Stimulated activated naive CD4-positive, alpha-beta T cell treated with Interleukin-2 at 50 U/mL for 16 hours (primary cell): ENCODE measurements around the gene DBP.
"Not testable (repeated sequence)": the region's sequence is repeated elsewhere in the genome, so short reads cannot be mapped to it uniquely, and the experiment has no call there.

Source experiments
- DNase-seq: peaks from one replicate; lab custom pipeline; 2025; lab: John Stamatoyannopoulos, UW

Gene DBP

DNA sequence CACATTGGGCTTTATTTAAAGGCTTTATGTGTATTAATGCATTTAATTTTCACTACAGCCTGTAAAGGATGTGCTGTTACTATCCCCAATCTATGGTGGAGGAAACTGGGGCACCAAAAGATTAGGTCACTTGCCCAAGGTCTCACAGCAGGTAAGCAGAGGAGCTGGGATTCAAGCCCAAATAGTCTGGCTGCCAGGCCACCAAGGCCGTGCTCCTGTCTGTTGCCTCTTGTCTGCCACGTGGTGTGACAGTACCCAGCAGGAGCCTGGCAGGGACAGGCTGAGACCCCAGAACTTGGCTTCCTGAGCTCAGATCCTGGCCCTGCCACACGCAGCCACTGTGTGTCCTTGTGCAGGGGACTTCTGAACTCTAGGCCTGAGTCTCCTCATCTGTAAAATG, 31.2 kb upstream of the DBP start:
- no peak for DNase-seq

GRCh38 chr19:48665786-48666185, 28.6 kb upstream of the DBP start:
- no peak for DNase-seq

GRCh38 chr19:48664476-48664875, 27.3 kb upstream of the DBP start:
- DNase-seq = no peak

- no peak for DNase-seq
Observed at GRCh38 chr19:48663667-48664066, 26.5 kb upstream of the DBP start.

DNA sequence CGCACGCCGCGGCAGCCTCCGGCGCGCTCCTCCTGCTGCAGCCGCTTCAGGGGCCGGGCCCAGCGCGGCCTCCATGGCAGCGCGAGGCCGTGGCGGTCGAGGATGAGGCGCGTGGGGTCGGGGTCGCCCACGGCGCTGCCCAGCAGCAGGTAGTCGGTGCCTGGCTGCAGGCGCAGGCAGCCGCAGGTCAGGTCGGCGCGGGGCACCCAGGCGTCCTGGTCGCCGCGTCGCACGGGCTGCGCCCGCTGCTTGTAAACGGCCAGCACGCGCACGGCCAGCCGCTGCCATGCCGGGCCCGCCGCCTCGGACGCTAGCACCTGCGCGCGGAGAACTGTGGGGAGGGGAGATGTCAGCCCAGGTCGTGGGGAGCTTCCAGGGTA, 24.5 kb upstream of the DBP start:
- no peak for DNase-seq

GRCh38 chr19:48660852-48661710, 23.9 kb upstream of the DBP start:
- peak; percentile 72 for DNase-seq

DNA sequence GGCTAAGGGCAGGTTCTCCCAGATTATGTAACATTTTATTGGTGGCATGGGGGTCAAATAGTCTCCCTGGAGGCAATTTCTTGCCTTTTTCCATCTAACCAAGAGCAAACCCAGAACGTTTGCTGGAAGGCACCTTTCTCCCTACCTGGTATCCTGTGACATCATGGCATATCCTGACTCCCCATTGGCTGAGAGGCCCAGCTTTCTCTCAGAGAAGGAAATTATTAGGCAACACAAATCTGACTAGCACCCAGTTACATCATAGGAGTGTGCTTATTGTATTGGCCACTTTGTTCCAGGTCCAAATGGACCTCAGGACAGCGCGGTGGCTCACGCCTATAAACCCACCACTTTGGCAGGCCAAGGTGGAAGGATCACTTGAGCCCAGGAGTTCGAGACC, 22.6 kb upstream of the DBP start:
- DNase-seq = no peak

DNA sequence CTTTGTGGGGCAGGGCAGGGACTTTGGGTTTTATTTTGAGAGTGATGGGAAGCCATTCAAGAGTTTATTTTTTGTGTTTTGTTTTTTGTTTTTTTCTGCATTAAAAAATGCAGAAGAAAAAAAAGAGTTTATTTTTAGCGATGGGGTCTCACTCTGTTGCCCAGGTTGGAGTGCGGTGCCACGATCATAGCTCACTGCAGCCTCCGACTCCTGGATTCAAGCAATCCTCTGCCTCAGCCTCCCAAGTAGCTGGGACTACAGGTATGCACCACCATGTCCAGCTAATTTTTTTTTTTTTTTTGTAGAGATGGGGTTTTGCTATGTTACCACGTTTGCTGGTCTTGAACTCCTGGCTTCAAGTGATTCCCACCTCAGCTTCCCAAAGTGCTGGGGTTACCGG, 21.3 kb upstream of the DBP start:
- no peak for DNase-seq

DNA sequence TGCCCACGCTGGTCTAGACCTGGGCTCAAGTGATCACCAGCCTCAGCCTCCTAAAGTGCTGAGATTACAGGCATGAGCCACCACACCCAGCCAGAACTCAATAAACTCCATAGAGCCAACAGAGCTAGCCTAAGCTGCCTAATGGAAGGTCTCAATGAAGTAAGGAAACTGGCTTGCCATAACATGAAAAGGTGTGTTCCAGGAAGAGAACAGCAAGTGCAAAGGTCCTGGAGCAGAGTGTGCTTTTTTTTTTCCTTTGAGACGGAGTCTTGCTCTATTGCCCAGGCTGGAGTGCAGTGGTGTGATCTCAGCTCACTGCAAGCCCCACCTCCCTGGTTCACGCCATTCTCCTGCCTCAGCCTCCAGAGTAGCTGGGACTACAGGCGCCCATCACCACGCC, 20.6 kb upstream of the DBP start:
- DNase-seq = not testable (repeated sequence)

DNA sequence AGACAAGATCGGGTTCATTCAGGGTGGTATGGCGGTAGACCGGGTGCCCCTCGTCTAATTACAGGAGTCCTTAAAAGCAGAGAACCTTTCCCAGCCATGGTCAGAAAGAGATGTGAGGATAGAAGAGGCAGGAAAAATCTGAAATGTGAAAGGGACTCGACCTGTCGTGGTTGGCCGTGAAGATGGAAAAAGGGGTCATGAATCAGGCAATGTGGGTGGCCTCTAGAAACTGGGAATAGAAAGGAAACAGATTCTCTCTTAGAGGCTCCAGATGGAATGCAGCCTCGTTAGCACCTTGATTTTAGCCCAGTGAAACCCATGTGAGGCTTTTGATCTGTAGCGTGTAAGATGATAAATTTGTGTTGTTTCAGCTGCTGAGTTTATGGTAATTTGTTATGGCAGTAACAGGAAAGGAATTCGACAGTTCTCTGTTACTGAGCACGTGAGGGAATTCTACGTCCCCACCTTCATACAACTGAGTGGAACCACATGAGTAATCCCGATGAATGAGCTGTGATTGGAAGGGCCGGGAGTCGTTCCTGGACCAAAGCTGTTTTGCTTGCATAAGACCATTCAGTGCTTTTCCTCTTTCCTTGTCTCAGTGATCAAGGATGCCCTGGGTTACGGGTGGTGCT, 19.8 kb upstream of the DBP start:
- no peak for DNase-seq

- no peak for DNase-seq
Observed at GRCh38 chr19:48654299-48655059, 17.3 kb upstream of the DBP start.

- no peak for DNase-seq
Observed at GRCh38 chr19:48651683-48652048, 14.5 kb upstream of the DBP start.

GRCh38 chr19:48650974-48651682, 13.9 kb upstream of the DBP start:
- DNase-seq = no peak

GRCh38 chr19:48648134-48648533, 11.0 kb upstream of the DBP start:
- no peak for DNase-seq

GRCh38 chr19:48646722-48647216, 9.6 kb upstream of the DBP start:
- no peak for DNase-seq

- DNase-seq = peak; percentile 89
Observed at GRCh38 chr19:48646001-48646721, 9.0 kb upstream of the DBP start, which contains the start of gene CA11. CA11 (minus strand) TSS chr19:48646187; CDS start chr19:48645632, 555 bp downstream.

DNA sequence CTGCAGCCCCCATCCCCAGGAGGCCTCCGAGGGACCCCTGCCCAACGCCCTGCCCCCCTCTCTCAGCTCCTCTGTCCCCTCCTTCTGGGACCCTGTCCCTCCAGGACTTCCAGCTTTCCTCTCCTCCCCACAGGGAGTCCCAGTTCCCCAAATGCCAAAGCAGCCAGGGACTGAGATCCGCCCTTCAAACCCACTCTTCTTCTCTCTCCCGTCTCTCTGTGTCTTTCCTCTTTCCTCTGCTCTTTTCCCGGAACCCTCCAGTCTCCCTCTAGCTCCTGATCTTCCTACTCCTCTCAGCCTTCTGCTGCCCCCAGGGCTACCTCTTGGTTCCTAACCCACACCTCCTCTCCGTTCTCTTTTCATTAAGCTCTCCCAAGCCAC, 8.4 kb upstream of the DBP start:
- DNase-seq = no peak

DNA sequence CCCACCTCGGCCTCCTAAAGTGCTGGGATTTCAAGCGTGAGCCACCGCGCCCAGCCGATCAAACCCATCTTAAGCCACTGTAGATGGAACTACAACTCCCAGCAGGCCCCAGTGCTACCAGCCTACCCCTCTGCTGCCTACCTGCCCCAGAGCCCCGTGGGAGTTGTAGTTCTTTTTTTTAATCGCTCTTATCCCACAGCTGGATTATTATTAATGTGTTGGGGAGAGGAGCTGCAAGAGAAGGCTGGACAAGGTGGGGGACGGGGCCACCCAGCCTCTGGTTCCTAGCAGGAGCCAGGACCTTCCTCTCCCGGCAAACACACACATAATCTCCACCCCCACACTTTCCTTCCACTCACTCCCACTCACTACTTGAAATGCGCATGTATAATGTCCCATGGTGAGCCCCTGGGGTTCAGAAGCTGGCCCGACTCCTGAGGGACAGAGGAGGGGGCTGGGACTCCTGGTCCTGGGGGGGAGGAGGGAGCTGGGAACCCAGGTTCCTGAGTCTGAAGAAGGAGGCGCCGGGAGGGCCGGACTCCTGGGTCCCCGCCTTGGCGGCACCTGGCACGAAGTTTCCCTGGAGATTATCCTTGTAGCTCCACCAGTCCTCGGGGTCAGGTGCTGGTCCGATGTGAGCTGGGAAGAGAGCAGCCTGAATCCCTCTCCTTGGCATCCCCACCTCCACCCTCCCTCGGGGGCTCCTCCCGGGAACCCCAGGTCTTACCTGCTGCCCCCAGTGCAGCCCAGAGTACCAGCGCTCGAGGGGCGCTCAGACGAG, 7.8 kb upstream of the DBP start:
- peak; percentile 65 for DNase-seq

GRCh38 chr19:48644355-48644754, 7.2 kb upstream of the DBP start:
- DNase-seq = no peak

- DNase-seq = no peak
Observed at GRCh38 chr19:48642862-48643261, 5.7 kb upstream of the DBP start.

DNA sequence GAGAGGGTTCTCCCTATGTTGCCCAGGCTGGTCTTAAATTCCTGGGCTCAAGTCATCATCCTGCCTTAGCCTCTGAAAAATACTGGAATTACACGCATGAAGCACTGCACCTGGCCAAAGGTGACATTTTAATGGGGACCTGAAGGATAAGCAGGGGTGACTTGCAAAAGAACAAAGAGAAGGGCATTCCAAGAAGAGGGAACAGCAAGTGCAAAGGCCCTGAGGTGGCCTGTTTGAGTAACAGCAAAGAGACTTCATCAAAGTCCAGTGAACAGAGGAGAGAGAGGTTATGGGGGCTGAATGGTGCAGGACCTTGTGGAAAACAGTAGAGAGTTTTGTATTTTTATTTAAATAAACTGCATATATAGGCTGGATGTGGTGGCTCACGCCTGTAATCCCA, 4.7 kb upstream of the DBP start:
- DNase-seq = no peak
